HG02852 (cell line): Measurements from ENCODE around the gene ITGA11.

Experiments
- ATAC-seq: cut with Tn5 transposase; IDR thresholded peaks from one replicate; pipeline ENCODE4 v1.9.1; 2021; ENCODE audit warnings: mild to moderate bottlenecking, moderate library complexity; ENCODE audit not compliant: unreplicated experiment

Gene ITGA11

GRCh38 chr15:68449389-68449788 is 17.4 kb upstream of the ITGA11 start:
- no peak for ATAC-seq

- no peak for ATAC-seq
These were observed 16.2 kb upstream of the ITGA11 start for GRCh38 chr15:68447976-68448755.

GRCh38 chr15:68447209-68447608 is 15.2 kb upstream of the ITGA11 start:
- no peak for ATAC-seq

- ATAC-seq = no peak
These were observed 13.4 kb upstream of the ITGA11 start for GRCh38 chr15:68445351-68445750.

- ATAC-seq = no peak
These were observed 12.4 kb upstream of the ITGA11 start for GRCh38 chr15:68444336-68444735.

- ATAC-seq = no peak
These were observed 10.9 kb upstream of the ITGA11 start for GRCh38 chr15:68442903-68443302.

- no peak for ATAC-seq
These were observed 10.1 kb upstream of the ITGA11 start for GRCh38 chr15:68442041-68442440.

- ATAC-seq = no peak
These were observed 9.2 kb upstream of the ITGA11 start for GRCh38 chr15:68441045-68441743.

GRCh38 chr15:68440136-68440535 is 8.2 kb upstream of the ITGA11 start:
- no peak for ATAC-seq

- ATAC-seq = no peak
These were observed 7.5 kb upstream of the ITGA11 start for GRCh38 chr15:68439506-68439905.

- ATAC-seq = no peak
These were observed 4.7 kb upstream of the ITGA11 start for GRCh38 chr15:68436680-68437079.

GRCh38 chr15:68435966-68436365 is 4.0 kb upstream of the ITGA11 start:
- ATAC-seq = no peak

GRCh38 chr15:68434021-68434420 is 2.1 kb upstream of the ITGA11 start:
- no peak for ATAC-seq

GRCh38 chr15:68433551-68433950 is 1.6 kb upstream of the ITGA11 start:
- ATAC-seq = no peak

- no peak for ATAC-seq
These were observed 590 bp upstream of the ITGA11 start for GRCh38 chr15:68432441-68433064.

GRCh38 chr15:68431037-68431791 is 749 bp downstream of the ITGA11 start:
- no peak for ATAC-seq

GRCh38 chr15:68430471-68431036 is 1.4 kb downstream of the ITGA11 start:
- no peak for ATAC-seq

- no peak for ATAC-seq
These were observed 2.1 kb downstream of the ITGA11 start for GRCh38 chr15:68429691-68430470.

- no peak for ATAC-seq
These were observed 3.5 kb downstream of the ITGA11 start for GRCh38 chr15:68428431-68428940.

GRCh38 chr15:68427963-68428362 is 4.0 kb downstream of the ITGA11 start:
- ATAC-seq = no peak
